Tibial artery (tissue), 4 donors: Measurements from ENCODE around the gene ERAL1.
A peak's percentile ranks its signal among the peaks of the same experiment; 100 is the strongest.

ENCODE experiments used
- DNase-seq, 2 donors: peaks; one replicate each; pipeline ENCODE4 v3.0.0-alpha.2; 2019
- H3K27ac ChIP-seq, 2 donors: fragments of 200-600 bp; sonication (generic) in 1 of 2; 1 replicate in 1 of 2; 2 replicates in 1 of 2; pipeline ENCODE4 v1.5.1; 2018 to 2019; ENCODE audit warnings: mild to moderate bottlenecking in 1 of 2
- H3K27me3 ChIP-seq, 2 donors: fragments of 200-600 bp; sonication (generic) in 1 of 2; one replicate each; pipeline versions ENCODE4 v1.5.1 to v1.6.0; 2016 to 2019
- H3K36me3 ChIP-seq, 3 donors: fragments of 200-600 bp; sonication (generic) in 2 of 3; one replicate each; pipeline ENCODE4 v1.5.1; 2016 to 2019; ENCODE audit warnings: mild to moderate bottlenecking in 2 of 3
- H3K4me1 ChIP-seq, 4 donors: fragments of 200-600 bp; sonication (generic) in 2 of 4; 1 replicate in 3 of 4; 2 replicates in 1 of 4; pipeline ENCODE4 v1.5.1; 2016 to 2019
- H3K4me3 ChIP-seq, 2 donors: fragments of 200-600 bp; sonication (generic) in 1 of 2; 1 replicate in 1 of 2; 2 replicates in 1 of 2; pipeline ENCODE4 v1.5.1; 2018 to 2019; ENCODE audit warnings: mild to moderate bottlenecking in 2 of 2
- H3K9me3 ChIP-seq, 3 donors: fragments of 200-600 bp; sonication (generic) in 1 of 3; one replicate each; pipeline ENCODE4 v1.5.1; 2016 to 2019
- CTCF ChIP-seq, 2 experiments: fragments of 200-600 bp in 1 of 2; fragments of 450-650 bp in 1 of 2; IDR thresholded peaks; one replicate each; pipeline ENCODE4 v1.5.1; 2017 to 2019; ENCODE audit warnings: antibody characterized with exemption in 2 of 2, mild to moderate bottlenecking in 1 of 2, moderate library complexity in 1 of 2
- intact Hi-C: fragments of 100-400 bp; cut with DNase I; formaldehyde crosslinking; loops from one replicate; pipeline ENCODE4 v1.15.0; 2023; ENCODE audit warnings: low total_unique reads

Gene ERAL1

GRCh38 chr17:28906276-28906675 is 51.5 kb downstream of the ERAL1 start:
- peaks cover 25 to 60% (median 52%) of the 10 kb centered on the region in 3 donors for H3K36me3 ChIP-seq

GRCh38 chr17:28906706-28907438 is 52.1 kb downstream of the ERAL1 start:
- TF ChIP-seq CTCF (IDR thresholded peaks at IDR 0.05) = no peak
- intact Hi-C loops = loop anchor here (10.0 kb wide), 1 partner anchor 62 kb away; the partner anchor contains the start of gene FAM222B
- Histone ChIP-seq H3K4me1 (peaks cover 0 to 26% (median 21%) of the 10 kb centered on the region in 4 donors), H3K9me3 (no peaks in the 10 kb centered on the region), H3K36me3 (peaks cover 31 to 66% (median 58%) of the 10 kb centered on the region in 3 donors), H3K27me3 (no peaks in the 10 kb centered on the region), H3K4me3 (no peak overlapping the region), H3K27ac (peak overlapping the region in 1 of 2 donors; percentile 77)
- no peak for DNase-seq

More at GRCh38 chr17:28906276-28906675, 51.5 kb downstream of the ERAL1 start:
- no peak for TF ChIP-seq CTCF (IDR thresholded peaks at IDR 0.05)
- Histone ChIP-seq H3K4me1 (peaks cover 0 to 32% (median 22%) of the 10 kb centered on the region in 4 donors), H3K27me3 (no peaks in the 10 kb centered on the region), H3K4me3 (no peak overlapping the region), H3K27ac (no peak overlapping the region), H3K9me3 (no peaks in the 10 kb centered on the region)
- intact Hi-C loops = loop anchor here (10.0 kb wide), 1 partner anchor 61 kb away; the partner anchor contains the start of gene FAM222B
- no peak for DNase-seq

GRCh38 chr17:28907709-28908475 is 53.1 kb downstream of the ERAL1 start:
- H3K4me1 ChIP-seq = peaks cover 0 to 21% (median 17%) of the 10 kb centered on the region in 4 donors
- no peak for TF ChIP-seq CTCF (IDR thresholded peaks at IDR 0.05)
- peak overlapping the region; percentile 75 to 77 for H3K27ac ChIP-seq
- no peaks in the 10 kb centered on the region for H3K9me3 ChIP-seq
- DNase-seq = no peak
- H3K27me3 ChIP-seq = no peaks in the 10 kb centered on the region
- H3K4me3 ChIP-seq = no peak overlapping the region
- H3K36me3 ChIP-seq = peaks cover 42 to 76% (median 68%) of the 10 kb centered on the region in 3 donors
- intact Hi-C loops = loop anchor here (10.0 kb wide), 1 partner anchor 63 kb away; the partner anchor contains the start of gene FAM222B

- peaks cover 0 to 16% (median 10%) of the 10 kb centered on the region in 4 donors for H3K4me1 ChIP-seq
- intact Hi-C loops = loop anchor here (10.0 kb wide), 1 partner anchor 64 kb away; the partner anchor contains the start of gene FAM222B
- peaks cover 50 to 84% (median 76%) of the 10 kb centered on the region in 3 donors for H3K36me3 ChIP-seq
- peak; percentile 69 to 81 for DNase-seq
- H3K9me3 ChIP-seq = no peaks in the 10 kb centered on the region
- H3K27me3 ChIP-seq = no peaks in the 10 kb centered on the region
- H3K27ac ChIP-seq = peak overlapping the region; percentile 75 to 77
- TF ChIP-seq CTCF (IDR thresholded peaks at IDR 0.05) = no peak
- H3K4me3 ChIP-seq = no peak overlapping the region
Observed at GRCh38 chr17:28908640-28909167, 53.9 kb downstream of the ERAL1 start.

- Histone ChIP-seq H3K4me3 (no peak overlapping the region), H3K9me3 (no peaks in the 10 kb centered on the region), H3K36me3 (peaks cover 61 to 100% (median 89%) of the 10 kb centered on the region in 3 donors), H3K27ac (no peak overlapping the region), H3K4me1 (peaks cover 0 to 16% (median 10%) of the 10 kb centered on the region in 4 donors), H3K27me3 (no peaks in the 10 kb centered on the region)
- no peak for DNase-seq
- TF ChIP-seq CTCF (IDR thresholded peaks at IDR 0.05) = no peak
- intact Hi-C loops = no loop called here
Observed at GRCh38 chr17:28910534-28910933, 55.7 kb downstream of the ERAL1 start.
